ENCODE measurements around the gene IL3RA. TPM values are rescaled to one million over a fixed set of nuclear protein-coding genes. Genes with fewer than 3 reads are reported as not detected.
"Not testable (repeated sequence)": the region's sequence is repeated elsewhere in the genome, so short reads cannot be mapped to it uniquely, and the experiment has no call there.

The IL3RA gene
- total RNA-seq, 2 donors from 2014 or later: 2.1 to 6.7 TPM

DNA sequence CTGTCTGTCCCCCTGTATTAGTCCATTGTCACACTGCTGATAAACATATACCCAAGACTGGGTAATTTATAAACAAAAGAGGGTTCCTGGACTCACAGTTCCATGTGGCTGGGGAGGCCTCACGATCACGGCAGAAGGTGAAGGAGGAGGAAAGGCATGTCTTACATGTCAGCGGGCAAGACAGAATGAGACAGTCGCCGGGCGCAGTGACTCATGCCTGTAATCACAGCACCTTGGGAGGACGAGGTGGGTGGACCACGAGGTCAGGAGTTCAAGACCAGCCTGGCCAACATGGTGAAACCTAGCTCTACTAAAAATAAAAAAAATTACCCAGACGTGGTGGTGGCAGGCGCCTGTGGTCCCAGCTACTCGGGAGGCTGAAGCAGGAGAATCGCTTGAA lies 24.7 kb downstream of the IL3RA start:
- Histone ChIP-seq H3K27me3 (no peaks in the 10 kb centered on the region), H3K4me1 (no peaks in the 10 kb centered on the region), H3K36me3 (no peaks in the 10 kb centered on the region), H3K27ac (no peak overlapping the region), H3K9ac (ENCODE audit: low read depth in 2 of 2, low read length in 2 of 2) (no peak overlapping the region), H3K9me3 (no peaks in the 10 kb centered on the region), H3K4me3 (no peak overlapping the region)
- TF ChIP-seq, protein P1, sequence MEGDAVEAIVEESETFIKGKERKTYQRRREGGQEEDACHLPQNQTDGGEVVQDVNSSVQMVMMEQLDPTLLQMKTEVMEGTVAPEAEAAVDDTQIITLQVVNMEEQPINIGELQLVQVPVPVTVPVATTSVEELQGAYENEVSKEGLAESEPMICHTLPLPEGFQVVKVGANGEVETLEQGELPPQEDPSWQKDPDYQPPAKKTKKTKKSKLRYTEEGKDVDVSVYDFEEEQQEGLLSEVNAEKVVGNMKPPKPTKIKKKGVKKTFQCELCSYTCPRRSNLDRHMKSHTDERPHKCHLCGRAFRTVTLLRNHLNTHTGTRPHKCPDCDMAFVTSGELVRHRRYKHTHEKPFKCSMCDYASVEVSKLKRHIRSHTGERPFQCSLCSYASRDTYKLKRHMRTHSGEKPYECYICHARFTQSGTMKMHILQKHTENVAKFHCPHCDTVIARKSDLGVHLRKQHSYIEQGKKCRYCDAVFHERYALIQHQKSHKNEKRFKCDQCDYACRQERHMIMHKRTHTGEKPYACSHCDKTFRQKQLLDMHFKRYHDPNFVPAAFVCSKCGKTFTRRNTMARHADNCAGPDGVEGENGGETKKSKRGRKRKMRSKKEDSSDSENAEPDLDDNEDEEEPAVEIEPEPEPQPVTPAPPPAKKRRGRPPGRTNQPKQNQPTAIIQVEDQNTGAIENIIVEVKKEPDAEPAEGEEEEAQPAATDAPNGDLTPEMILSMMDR (IDR thresholded peaks at IDR 0.05): no peak
- DNase-seq: no peak
- intact Hi-C loops (cut with DNase I): no loop called here

- DNase-seq: no peak
- Histone ChIP-seq H3K4me3 (no peak overlapping the region), H3K4me1 (no peaks in the 10 kb centered on the region), H3K9ac (ENCODE audit: low read depth in 2 of 2, low read length in 2 of 2) (no peak overlapping the region), H3K9me3 (no peaks in the 10 kb centered on the region), H3K27me3 (no peaks in the 10 kb centered on the region), H3K36me3 (no peaks in the 10 kb centered on the region), H3K27ac (no peak overlapping the region)
- TF ChIP-seq, protein P1 (IDR thresholded peaks at IDR 0.05): no peak
- intact Hi-C loops (cut with DNase I): no loop called here
These were observed 25.3 kb downstream of the IL3RA start for GRCh38 chrX:1361910-1362309.

GRCh38 chrX:1366363-1366762 lies 29.8 kb downstream of the IL3RA start:
- H3K36me3 ChIP-seq; H3K4me1 ChIP-seq; H3K27me3 ChIP-seq; H3K9ac ChIP-seq (ENCODE audit: low read depth in 2 of 2, low read length in 2 of 2); H3K4me3 ChIP-seq; H3K9me3 ChIP-seq; DNase-seq; intact Hi-C loops (cut with DNase I); H3K27ac ChIP-seq: not testable (repeated sequence)

DNA sequence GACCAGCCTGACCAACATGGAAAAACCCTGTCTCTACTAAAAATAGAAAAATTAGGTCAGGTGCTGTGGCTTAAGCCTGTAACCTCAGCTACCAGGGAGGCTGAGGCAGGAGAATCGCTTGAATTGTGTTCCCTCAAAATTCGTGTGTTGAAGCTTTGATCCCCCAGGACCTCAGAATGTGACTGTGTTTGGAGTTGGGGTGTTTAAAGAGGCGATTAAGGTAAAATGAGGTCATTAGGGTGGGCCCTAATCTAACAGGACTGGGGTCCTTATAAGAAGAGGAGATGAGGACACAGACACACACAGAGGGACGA lies 31.8 kb downstream of the IL3RA start:
- no peaks in the 10 kb centered on the region for H3K4me1 ChIP-seq
- no peak overlapping the region for H3K4me3 ChIP-seq
- H3K9me3 ChIP-seq: no peaks in the 10 kb centered on the region
- no peak overlapping the region for H3K27ac ChIP-seq
- no peaks in the 10 kb centered on the region for H3K27me3 ChIP-seq
- intact Hi-C loops (cut with DNase I): no loop called here
- DNase-seq: no peak
- TF ChIP-seq, protein P1 (IDR thresholded peaks at IDR 0.05): no peak
- H3K36me3 ChIP-seq: no peaks in the 10 kb centered on the region
- H3K9ac ChIP-seq (ENCODE audit: low read depth in 2 of 2, low read length in 2 of 2): no peak overlapping the region

GRCh38 chrX:1378306-1378759 lies 41.7 kb downstream of the IL3RA start:
- H3K4me1 ChIP-seq: no peaks in the 10 kb centered on the region
- no peak for DNase-seq
- intact Hi-C loops (cut with DNase I): no loop called here

GRCh38 chrX:1380672-1381233 lies 44.2 kb downstream of the IL3RA start:
- Histone ChIP-seq H3K36me3 (peaks cover 5% of the 10 kb centered on the region), H3K9ac (ENCODE audit: low read depth in 2 of 2, low read length in 2 of 2) (no peak overlapping the region), H3K27me3 (no peaks in the 10 kb centered on the region), H3K27ac (no peak overlapping the region), H3K9me3 (no peaks in the 10 kb centered on the region), H3K4me1 (no peaks in the 10 kb centered on the region), H3K4me3 (no peak overlapping the region)
- intact Hi-C loops (cut with DNase I): loop anchor here (5.0 kb wide), 1 partner anchor 72 kb away; the partner anchor contains the start of gene ASMTL
- no peak for DNase-seq
- TF ChIP-seq, protein P1 (IDR thresholded peaks at IDR 0.05): no peak

More at GRCh38 chrX:1378306-1378759, 41.7 kb downstream of the IL3RA start:
- Histone ChIP-seq H3K9me3 (no peaks in the 10 kb centered on the region), H3K27ac (no peak overlapping the region), H3K36me3 (no peaks in the 10 kb centered on the region), H3K27me3 (no peaks in the 10 kb centered on the region), H3K4me3 (no peak overlapping the region), H3K9ac (ENCODE audit: low read depth in 2 of 2, low read length in 2 of 2) (no peak overlapping the region)
- TF ChIP-seq, protein P1 (IDR thresholded peaks at IDR 0.05): no peak
